NB4 (cell line): Measurements from ENCODE around the gene PRDM15.

Experiments
- POLR2A ChIP-seq: IDR thresholded peaks from 2 replicates; pipeline ENCODE4 v1.6.1; 2011; ENCODE audit warnings: mild to moderate bottlenecking; ENCODE audit not compliant: insufficient read length; ENCODE audit errors: extremely low read depth
- TF ChIP-seq, protein P1 (sequence below): IDR thresholded peaks from one replicate; pipeline ENCODE4 v1.5.1; 2012; ENCODE audit warnings: low read depth, low read length

GRCh38 chr21:41800425-41801320 lies 78.5 kb downstream of the PRDM15 start:
- TF ChIP-seq, protein P1, sequence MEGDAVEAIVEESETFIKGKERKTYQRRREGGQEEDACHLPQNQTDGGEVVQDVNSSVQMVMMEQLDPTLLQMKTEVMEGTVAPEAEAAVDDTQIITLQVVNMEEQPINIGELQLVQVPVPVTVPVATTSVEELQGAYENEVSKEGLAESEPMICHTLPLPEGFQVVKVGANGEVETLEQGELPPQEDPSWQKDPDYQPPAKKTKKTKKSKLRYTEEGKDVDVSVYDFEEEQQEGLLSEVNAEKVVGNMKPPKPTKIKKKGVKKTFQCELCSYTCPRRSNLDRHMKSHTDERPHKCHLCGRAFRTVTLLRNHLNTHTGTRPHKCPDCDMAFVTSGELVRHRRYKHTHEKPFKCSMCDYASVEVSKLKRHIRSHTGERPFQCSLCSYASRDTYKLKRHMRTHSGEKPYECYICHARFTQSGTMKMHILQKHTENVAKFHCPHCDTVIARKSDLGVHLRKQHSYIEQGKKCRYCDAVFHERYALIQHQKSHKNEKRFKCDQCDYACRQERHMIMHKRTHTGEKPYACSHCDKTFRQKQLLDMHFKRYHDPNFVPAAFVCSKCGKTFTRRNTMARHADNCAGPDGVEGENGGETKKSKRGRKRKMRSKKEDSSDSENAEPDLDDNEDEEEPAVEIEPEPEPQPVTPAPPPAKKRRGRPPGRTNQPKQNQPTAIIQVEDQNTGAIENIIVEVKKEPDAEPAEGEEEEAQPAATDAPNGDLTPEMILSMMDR, result no peak
- no peak for TF ChIP-seq POLR2A
